Neural cell (in vitro differentiated cells): Measurements from ENCODE around the gene KCTD10.

ENCODE experiments used
- EP300 ChIP-seq: fragments of 450-650 bp; conservative IDR thresholded peaks from 2 replicates; pipeline ENCODE4 v1.6.1; 2014; ENCODE audit warnings: antibody characterized with exemption, mild to moderate bottlenecking, moderate library complexity; ENCODE audit not compliant: poor library complexity, severe bottlenecking
- EZH2 ChIP-seq: fragments of 200-600, 300-800 bp; shearing (Covaris generic), sonication (generic); IDR thresholded peaks from 2 replicates; pipeline ENCODE4 v1.6.1; 2014; ENCODE audit warnings: antibody characterized with exemption, low read length, borderline replicate concordance, mild to moderate bottlenecking; ENCODE audit not compliant: insufficient read depth, poor library complexity, severe bottlenecking
- POLR2AphosphoS5 ChIP-seq: IDR thresholded peaks from 2 replicates; pipeline ENCODE4 v1.6.1; 2012
- RAD21 ChIP-seq: fragments of 450-650 bp; conservative IDR thresholded peaks from 2 replicates; pipeline ENCODE4 v1.6.1; 2014; ENCODE audit warnings: antibody characterized with exemption, mild to moderate bottlenecking, moderate library complexity
- TF ChIP-seq, protein P1 (sequence below): fragments of 450-650 bp; IDR thresholded peaks from 2 replicates; pipeline ENCODE4 v1.5.1; 2014; ENCODE audit warnings: antibody characterized with exemption, mild to moderate bottlenecking, moderate library complexity; ENCODE audit not compliant: poor library complexity, severe bottlenecking
- TF ChIP-seq, protein P2 (sequence below): IDR thresholded peaks from 2 replicates; pipeline ENCODE4 v1.6.1; 2012; ENCODE audit warnings: borderline replicate concordance

DNA sequence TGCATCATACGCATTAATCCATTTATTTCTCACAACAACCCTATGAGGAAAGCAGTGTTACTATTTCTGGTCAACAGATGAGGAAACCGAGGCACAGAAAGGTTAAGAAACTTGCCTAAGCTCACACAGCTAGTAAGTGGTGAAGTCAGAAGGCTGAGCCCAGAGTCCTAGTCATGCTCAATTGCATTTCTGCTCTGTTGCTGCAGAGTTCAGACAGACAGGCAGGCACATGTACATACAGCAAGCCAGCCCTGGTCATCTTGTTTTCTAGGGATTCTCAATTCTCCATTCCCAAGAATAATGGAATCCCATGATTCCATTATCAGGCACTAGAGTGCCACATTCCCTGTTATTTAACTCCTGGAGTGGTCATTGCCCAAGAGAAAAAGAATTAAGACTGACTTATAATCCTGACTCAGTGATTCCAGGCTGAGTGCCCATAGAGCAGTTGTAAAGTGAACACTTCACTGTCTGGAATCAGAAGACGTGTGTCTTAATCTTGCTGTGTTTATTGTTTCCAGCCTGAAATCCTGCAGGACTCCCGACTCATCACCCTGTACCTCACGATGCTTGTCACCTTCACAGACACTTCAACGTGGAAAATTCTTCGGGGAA is 11.1 kb upstream of the KCTD10 start:
- TF ChIP-seq EP300 (no peak), RAD21 (no peak), POLR2AphosphoS5 (no peak), EZH2 (no peak)
- TF ChIP-seq, protein P1, sequence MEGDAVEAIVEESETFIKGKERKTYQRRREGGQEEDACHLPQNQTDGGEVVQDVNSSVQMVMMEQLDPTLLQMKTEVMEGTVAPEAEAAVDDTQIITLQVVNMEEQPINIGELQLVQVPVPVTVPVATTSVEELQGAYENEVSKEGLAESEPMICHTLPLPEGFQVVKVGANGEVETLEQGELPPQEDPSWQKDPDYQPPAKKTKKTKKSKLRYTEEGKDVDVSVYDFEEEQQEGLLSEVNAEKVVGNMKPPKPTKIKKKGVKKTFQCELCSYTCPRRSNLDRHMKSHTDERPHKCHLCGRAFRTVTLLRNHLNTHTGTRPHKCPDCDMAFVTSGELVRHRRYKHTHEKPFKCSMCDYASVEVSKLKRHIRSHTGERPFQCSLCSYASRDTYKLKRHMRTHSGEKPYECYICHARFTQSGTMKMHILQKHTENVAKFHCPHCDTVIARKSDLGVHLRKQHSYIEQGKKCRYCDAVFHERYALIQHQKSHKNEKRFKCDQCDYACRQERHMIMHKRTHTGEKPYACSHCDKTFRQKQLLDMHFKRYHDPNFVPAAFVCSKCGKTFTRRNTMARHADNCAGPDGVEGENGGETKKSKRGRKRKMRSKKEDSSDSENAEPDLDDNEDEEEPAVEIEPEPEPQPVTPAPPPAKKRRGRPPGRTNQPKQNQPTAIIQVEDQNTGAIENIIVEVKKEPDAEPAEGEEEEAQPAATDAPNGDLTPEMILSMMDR = no peak
- TF ChIP-seq, protein P2, sequence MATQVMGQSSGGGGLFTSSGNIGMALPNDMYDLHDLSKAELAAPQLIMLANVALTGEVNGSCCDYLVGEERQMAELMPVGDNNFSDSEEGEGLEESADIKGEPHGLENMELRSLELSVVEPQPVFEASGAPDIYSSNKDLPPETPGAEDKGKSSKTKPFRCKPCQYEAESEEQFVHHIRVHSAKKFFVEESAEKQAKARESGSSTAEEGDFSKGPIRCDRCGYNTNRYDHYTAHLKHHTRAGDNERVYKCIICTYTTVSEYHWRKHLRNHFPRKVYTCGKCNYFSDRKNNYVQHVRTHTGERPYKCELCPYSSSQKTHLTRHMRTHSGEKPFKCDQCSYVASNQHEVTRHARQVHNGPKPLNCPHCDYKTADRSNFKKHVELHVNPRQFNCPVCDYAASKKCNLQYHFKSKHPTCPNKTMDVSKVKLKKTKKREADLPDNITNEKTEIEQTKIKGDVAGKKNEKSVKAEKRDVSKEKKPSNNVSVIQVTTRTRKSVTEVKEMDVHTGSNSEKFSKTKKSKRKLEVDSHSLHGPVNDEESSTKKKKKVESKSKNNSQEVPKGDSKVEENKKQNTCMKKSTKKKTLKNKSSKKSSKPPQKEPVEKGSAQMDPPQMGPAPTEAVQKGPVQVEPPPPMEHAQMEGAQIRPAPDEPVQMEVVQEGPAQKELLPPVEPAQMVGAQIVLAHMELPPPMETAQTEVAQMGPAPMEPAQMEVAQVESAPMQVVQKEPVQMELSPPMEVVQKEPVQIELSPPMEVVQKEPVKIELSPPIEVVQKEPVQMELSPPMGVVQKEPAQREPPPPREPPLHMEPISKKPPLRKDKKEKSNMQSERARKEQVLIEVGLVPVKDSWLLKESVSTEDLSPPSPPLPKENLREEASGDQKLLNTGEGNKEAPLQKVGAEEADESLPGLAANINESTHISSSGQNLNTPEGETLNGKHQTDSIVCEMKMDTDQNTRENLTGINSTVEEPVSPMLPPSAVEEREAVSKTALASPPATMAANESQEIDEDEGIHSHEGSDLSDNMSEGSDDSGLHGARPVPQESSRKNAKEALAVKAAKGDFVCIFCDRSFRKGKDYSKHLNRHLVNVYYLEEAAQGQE = no peak
